PFSK-1 (cell line): ENCODE results near the gene NMBR.

Experiments
- FOXP2 ChIP-seq: optimal IDR thresholded peaks from 2 replicates; pipeline ENCODE3; 2011; ENCODE audit warnings: borderline replicate concordance, control low read depth, inconsistent platforms; ENCODE audit not compliant: insufficient read depth; ENCODE audit errors: extremely low read length, extremely low read depth
- POLR2AphosphoS5 ChIP-seq: IDR thresholded peaks from 2 replicates; pipeline ENCODE4 v1.6.1; 2012; ENCODE audit warnings: low read depth, mild to moderate bottlenecking, control low read depth, low read length, moderate library complexity
- SIN3A ChIP-seq: IDR thresholded peaks from 2 replicates; pipeline ENCODE4 v1.6.1; 2012; ENCODE audit warnings: mild to moderate bottlenecking, low read length, moderate library complexity, borderline replicate concordance; ENCODE audit not compliant: insufficient read depth
- TAF1 ChIP-seq: IDR thresholded peaks from 2 replicates; pipeline ENCODE4 v1.6.1; 2012; ENCODE audit warnings: low read length, control low read depth, borderline replicate concordance; ENCODE audit not compliant: insufficient read depth
- TF ChIP-seq, protein P1 (sequence below), 2 experiments: IDR thresholded peaks; 2 replicates each; pipeline versions ENCODE4 v1.6.1 to v1.8.0; 2011 to 2012; ENCODE audit warnings: low read depth in 2 of 2, low read length in 2 of 2, control low read depth in 1 of 2, inconsistent platforms in 1 of 2, mild to moderate bottlenecking in 1 of 2, moderate library complexity in 1 of 2; ENCODE audit not compliant: insufficient read depth in 1 of 2

Gene NMBR

DNA sequence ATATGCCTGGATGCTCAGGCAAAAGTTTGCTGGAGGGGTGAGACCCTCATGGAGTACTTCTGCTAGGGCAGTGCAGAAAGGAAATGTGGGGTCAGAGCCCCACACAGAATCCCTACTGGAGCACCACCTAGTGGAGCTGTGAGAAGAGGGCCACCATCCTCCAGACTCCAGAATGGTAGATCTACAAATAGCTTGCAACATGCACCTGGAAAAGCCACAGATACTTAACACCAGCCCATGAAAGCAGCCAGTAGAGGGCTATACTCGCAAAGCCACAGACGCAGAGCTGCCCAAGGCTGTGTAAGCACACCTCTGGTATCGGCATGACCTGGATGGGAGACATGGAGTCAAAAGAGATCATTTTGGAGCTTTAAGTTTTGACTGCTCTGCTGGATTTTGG lies 74.9 kb downstream of the NMBR start:
- no peak for TF ChIP-seq TAF1
- TF ChIP-seq FOXP2: no peak
- no peak for TF ChIP-seq POLR2AphosphoS5
- no peak for TF ChIP-seq SIN3A
- TF ChIP-seq, protein P1, sequence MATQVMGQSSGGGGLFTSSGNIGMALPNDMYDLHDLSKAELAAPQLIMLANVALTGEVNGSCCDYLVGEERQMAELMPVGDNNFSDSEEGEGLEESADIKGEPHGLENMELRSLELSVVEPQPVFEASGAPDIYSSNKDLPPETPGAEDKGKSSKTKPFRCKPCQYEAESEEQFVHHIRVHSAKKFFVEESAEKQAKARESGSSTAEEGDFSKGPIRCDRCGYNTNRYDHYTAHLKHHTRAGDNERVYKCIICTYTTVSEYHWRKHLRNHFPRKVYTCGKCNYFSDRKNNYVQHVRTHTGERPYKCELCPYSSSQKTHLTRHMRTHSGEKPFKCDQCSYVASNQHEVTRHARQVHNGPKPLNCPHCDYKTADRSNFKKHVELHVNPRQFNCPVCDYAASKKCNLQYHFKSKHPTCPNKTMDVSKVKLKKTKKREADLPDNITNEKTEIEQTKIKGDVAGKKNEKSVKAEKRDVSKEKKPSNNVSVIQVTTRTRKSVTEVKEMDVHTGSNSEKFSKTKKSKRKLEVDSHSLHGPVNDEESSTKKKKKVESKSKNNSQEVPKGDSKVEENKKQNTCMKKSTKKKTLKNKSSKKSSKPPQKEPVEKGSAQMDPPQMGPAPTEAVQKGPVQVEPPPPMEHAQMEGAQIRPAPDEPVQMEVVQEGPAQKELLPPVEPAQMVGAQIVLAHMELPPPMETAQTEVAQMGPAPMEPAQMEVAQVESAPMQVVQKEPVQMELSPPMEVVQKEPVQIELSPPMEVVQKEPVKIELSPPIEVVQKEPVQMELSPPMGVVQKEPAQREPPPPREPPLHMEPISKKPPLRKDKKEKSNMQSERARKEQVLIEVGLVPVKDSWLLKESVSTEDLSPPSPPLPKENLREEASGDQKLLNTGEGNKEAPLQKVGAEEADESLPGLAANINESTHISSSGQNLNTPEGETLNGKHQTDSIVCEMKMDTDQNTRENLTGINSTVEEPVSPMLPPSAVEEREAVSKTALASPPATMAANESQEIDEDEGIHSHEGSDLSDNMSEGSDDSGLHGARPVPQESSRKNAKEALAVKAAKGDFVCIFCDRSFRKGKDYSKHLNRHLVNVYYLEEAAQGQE (IDR thresholded peaks at IDR 0.05; ENCODE audit: insufficient read depth in 1 of 2, low read depth in 2 of 2, low read length in 2 of 2): no peak

DNA sequence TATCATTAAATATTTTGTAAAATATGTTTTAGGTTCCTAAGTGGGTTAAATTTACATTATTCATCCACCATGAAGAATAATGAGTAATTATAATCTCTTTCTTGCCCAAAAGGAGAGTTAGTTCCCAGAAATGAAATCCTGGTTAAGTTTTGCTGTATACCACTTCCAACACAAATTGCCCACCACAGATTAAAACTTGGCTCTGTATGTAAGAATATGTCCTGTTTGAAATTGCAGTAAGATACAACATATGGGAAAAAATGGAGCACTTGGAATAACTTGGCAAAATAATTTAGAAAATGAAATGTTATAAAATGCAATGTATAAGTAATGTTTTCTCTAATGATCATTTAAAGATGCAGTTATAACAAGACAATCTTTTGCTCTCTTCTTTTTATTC lies 78.5 kb downstream of the NMBR start:
- TF ChIP-seq SIN3A (no peak), TAF1 (no peak), POLR2AphosphoS5 (no peak), FOXP2 (no peak)
- TF ChIP-seq, protein P1 (IDR thresholded peaks at IDR 0.05; ENCODE audit: insufficient read depth in 1 of 2, low read depth in 2 of 2, low read length in 2 of 2): no peak

DNA sequence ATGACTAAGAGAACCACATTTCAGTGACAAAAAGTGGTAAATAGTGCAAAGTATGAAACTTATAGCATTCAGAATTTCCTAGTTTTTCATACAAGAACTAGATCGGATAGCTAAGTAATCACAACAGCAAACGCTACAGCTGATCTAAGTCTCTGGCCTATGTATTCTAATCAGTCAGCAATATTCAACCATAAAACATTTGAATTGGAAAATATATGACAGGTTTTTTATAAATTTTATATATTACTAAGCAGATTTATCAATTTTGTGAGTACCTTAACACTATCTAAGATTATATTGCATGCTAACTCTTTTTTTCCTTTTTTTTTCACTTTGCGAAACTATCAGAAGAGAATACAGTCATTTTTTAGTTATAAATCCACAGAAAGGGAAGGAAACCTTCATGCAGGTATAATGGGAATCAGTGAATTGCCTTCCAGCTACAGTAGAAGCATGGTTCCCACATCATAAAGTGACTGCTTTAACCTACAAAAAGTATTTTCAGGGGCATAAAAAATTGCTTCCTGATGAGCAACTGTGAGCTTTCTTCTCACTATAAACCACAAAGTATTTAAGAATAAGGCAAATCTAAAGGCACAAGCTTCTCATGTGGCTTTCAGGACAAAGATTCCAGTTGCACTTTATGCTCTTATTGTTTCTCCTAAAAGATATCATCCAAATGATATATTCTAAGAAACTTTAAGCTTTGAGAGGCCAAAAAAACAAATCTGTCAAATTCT lies 88.2 kb downstream of the NMBR start:
- TF ChIP-seq FOXP2 (no peak), TAF1 (no peak), POLR2AphosphoS5 (no peak)
- TF ChIP-seq, protein P1 (IDR thresholded peaks at IDR 0.05; ENCODE audit: insufficient read depth in 1 of 2, low read depth in 2 of 2, low read length in 2 of 2): no peak

DNA sequence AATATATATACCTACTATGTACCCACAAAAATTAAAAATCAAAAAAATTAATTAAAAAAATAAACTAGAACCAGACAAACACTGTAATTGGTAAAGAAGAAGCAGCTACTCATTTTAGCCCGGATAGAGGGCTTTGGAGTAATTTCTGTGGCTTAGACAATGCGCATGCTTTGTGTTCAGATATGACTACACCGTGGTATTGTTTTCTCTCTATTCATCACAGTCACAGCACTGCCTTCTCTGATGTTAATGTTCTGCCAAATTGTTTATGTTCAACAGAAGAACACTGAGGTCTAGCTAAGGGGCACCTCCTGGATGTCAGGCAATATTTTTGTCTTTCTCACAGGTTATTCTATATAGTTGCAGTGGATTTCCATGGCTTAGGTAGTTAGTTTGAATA lies 91.7 kb downstream of the NMBR start:
- TF ChIP-seq FOXP2 (no peak), POLR2AphosphoS5 (no peak), TAF1 (no peak), SIN3A (no peak)
- TF ChIP-seq, protein P1 (IDR thresholded peaks at IDR 0.05; ENCODE audit: insufficient read depth in 1 of 2, low read depth in 2 of 2, low read length in 2 of 2): no peak

DNA sequence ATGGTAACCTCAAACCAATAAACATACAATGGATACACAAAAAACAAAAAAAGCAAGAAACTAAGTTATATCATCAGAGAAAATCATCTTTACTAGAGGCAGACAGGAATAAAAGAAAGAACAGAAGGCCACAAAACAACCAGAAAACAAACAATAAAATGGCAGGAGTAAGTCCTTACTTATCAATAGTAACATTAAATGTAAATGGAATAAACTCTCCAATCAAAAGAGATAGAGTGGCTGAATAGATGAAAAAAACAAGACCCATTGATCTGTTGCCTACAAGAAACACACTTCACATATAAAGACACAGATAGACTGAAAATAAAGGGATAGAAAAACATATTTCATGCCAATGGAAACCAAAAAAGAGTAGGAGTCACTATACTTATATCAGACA lies 95.5 kb downstream of the NMBR start:
- TF ChIP-seq TAF1: no peak
- TF ChIP-seq POLR2AphosphoS5: no peak
- TF ChIP-seq, protein P1 (IDR thresholded peaks at IDR 0.05; ENCODE audit: insufficient read depth in 1 of 2, low read depth in 2 of 2, low read length in 2 of 2): no peak
- TF ChIP-seq FOXP2: no peak
- TF ChIP-seq SIN3A: no peak
